ENCODE results near the gene ANGPTL2. TPM values are rescaled to one million over a fixed set of nuclear protein-coding genes. Genes with fewer than 3 reads are reported as not detected.

The ANGPTL2 gene
- total RNA-seq, 6 donors from 2014 or later = 3.9 to 26.0 (median 7.9) TPM

DNA sequence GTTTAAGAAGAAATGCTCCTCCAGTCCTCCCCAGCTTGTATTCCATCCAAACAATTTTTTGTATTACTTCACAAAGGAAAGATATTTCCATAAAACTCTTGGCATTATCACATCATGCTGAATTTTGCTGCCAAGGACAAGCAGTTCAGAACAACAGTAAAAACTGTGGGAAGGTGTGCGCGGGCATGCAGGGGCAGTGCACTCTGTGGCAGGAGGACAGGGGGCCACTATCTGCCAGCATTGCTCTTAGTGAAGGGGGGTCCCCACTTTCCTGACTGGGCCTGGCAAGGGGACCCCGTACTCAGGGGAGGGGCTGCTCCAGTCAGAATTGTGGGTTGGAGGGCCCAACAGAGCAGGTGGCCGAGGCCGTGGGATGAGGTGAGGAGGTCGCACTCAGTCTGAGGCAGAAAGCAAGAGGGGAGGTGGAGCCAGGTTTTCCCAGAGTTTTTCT is 32.8 kb downstream of the ANGPTL2 start:
- Histone ChIP-seq H3K4me1 (no peaks in the 10 kb centered on the region), H3K36me3 (peaks cover 0 to 37% (median 0%) of the 10 kb centered on the region in 4 donors), H3K4me3 (no peak overlapping the region), H3K9me3 (no peaks in the 10 kb centered on the region), H3K27ac (peak overlapping the region in 2 of 4 donors; percentile 31 to 49), H3K27me3 (no peaks in the 10 kb centered on the region)
- peak in 1 of 2 donors; percentile 25 for ATAC-seq (ENCODE audit: low FRiP score in 2 of 2)
- 93 to 96% methylated on average over 5 to 6 of the region's 6 CpGs for WGBS, 2 donors
- DNase-seq = no peak
- TF ChIP-seq EP300 (IDR thresholded peaks at IDR 0.05) (no peak), POLR2A (IDR thresholded peaks at IDR 0.05) (no peak), POLR2AphosphoS5 (IDR thresholded peaks at IDR 0.05) (no peak), CTCF (IDR thresholded peaks at IDR 0.05) (no peak)

GRCh38 chr9:127088724-127089615 is 33.5 kb downstream of the ANGPTL2 start:
- Histone ChIP-seq H3K27ac (peak overlapping the region in 1 of 4 donors; percentile 40), H3K9me3 (no peaks in the 10 kb centered on the region), H3K4me3 (no peak overlapping the region), H3K27me3 (no peaks in the 10 kb centered on the region), H3K4me1 (no peaks in the 10 kb centered on the region), H3K36me3 (peaks cover 0 to 37% (median 0%) of the 10 kb centered on the region in 4 donors)
- ATAC-seq (ENCODE audit: low FRiP score in 2 of 2) (peak in 1 of 2 donors; percentile 4), DNase-seq (no peak)
- no peak for TF ChIP-seq POLR2A (IDR thresholded peaks at IDR 0.05)
- TF ChIP-seq POLR2AphosphoS5 (IDR thresholded peaks at IDR 0.05) = no peak
- no peak for TF ChIP-seq CTCF (IDR thresholded peaks at IDR 0.05)
- TF ChIP-seq EP300 (IDR thresholded peaks at IDR 0.05) = no peak
- WGBS, 2 donors = 94 to 96% methylated on average over 22 to 27 of the region's 27 CpGs

- H3K27ac ChIP-seq = no peak overlapping the region
- peaks cover 0 to 32% (median 0%) of the 10 kb centered on the region in 4 donors for H3K36me3 ChIP-seq
- DNase-seq = no peak
- 92 to 97% methylated on average over 8 of the region's 8 CpGs for WGBS, 2 donors
- no peaks in the 10 kb centered on the region for H3K27me3 ChIP-seq
- H3K9me3 ChIP-seq = no peaks in the 10 kb centered on the region
- peaks cover 0 to 5% (median 1%) of the 10 kb centered on the region in 4 donors for H3K4me1 ChIP-seq
- ATAC-seq (ENCODE audit: low FRiP score in 2 of 2) = no peak
- no peak overlapping the region for H3K4me3 ChIP-seq
- TF ChIP-seq POLR2AphosphoS5 (IDR thresholded peaks at IDR 0.05) (no peak), POLR2A (IDR thresholded peaks at IDR 0.05) (no peak), EP300 (IDR thresholded peaks at IDR 0.05) (no peak), CTCF (IDR thresholded peaks at IDR 0.05) (no peak)
Measured at GRCh38 chr9:127087836-127088235, 34.6 kb downstream of the ANGPTL2 start.

DNA sequence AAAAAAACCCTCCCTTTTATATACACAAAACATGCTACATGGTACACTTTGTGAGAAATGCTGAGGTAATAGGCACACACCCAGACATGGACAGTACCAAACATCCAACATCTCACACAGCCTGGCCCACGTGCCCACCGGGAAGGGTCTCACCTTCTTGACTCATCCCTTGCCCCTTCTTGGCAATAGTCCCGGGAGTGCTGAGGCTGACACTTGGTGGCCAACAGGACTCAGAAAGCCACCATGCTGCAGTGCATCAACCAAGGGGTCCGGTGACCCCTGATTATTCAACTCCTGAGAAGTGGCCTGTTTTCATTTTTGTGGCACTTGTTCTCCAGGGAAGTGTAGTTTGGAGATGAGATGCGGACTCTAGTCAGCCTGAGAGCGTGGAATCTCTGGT is 35.0 kb downstream of the ANGPTL2 start:
- DNase-seq (no peak), ATAC-seq (ENCODE audit: low FRiP score in 2 of 2) (no peak)
- H3K9me3 ChIP-seq = no peaks in the 10 kb centered on the region
- no peak overlapping the region for H3K27ac ChIP-seq
- no peak overlapping the region for H3K4me3 ChIP-seq
- peaks cover 0 to 32% (median 0%) of the 10 kb centered on the region in 4 donors for H3K36me3 ChIP-seq
- H3K4me1 ChIP-seq = peaks cover 0 to 5% (median 1%) of the 10 kb centered on the region in 4 donors
- H3K27me3 ChIP-seq = no peaks in the 10 kb centered on the region
- WGBS, 2 donors = 95% methylated on average over 6 of the region's 6 CpGs
- TF ChIP-seq EP300 (IDR thresholded peaks at IDR 0.05) = no peak
- no peak for TF ChIP-seq CTCF (IDR thresholded peaks at IDR 0.05)
- no peak for TF ChIP-seq POLR2A (IDR thresholded peaks at IDR 0.05)
- no peak for TF ChIP-seq POLR2AphosphoS5 (IDR thresholded peaks at IDR 0.05)
